Prostate gland (tissue), 2 donors: ENCODE data around the gene AGPAT1. TPM values are rescaled to one million over a fixed set of nuclear protein-coding genes. Genes with fewer than 3 reads are reported as not detected.
"Not testable (repeated sequence)": the region's sequence is repeated elsewhere in the genome, so short reads cannot be mapped to it uniquely, and the experiment has no call there.

Experiments
- DNase-seq: peaks from one replicate; pipeline ENCODE4 v3.0.0-alpha.2; 2019; ENCODE audit warnings: low spot score
- H3K27ac ChIP-seq, 2 donors: fragments of 200-600 bp; sonication (generic); 2 replicates each; pipeline ENCODE4 v1.5.1; 2017 to 2019
- H3K27me3 ChIP-seq: fragments of 200-600 bp; sonication (generic); replicated peaks from 2 replicates; pipeline ENCODE4 v1.5.1; 2019; ENCODE audit not compliant: insufficient read depth
- H3K36me3 ChIP-seq, 2 donors: fragments of 200-600 bp; sonication (generic); 1 replicate in 1 of 2; 2 replicates in 1 of 2; pipeline versions ENCODE4 v1.5.1 to v1.8.1; 2017 to 2019
- H3K4me1 ChIP-seq: fragments of 200-600 bp; sonication (generic); replicated peaks from 2 replicates; pipeline ENCODE4 v1.5.1; 2019
- H3K4me3 ChIP-seq, 2 donors: fragments of 200-600 bp; sonication (generic); 2 replicates each; pipeline ENCODE4 v1.5.1; 2017 to 2019
- H3K9me3 ChIP-seq: fragments of 200-600 bp; sonication (generic); 2 replicates; pipeline ENCODE4 v1.5.1; 2017
- POLR2A ChIP-seq: fragments of 450-650 bp; IDR thresholded peaks from one replicate; pipeline ENCODE4 v1.6.1; 2016; ENCODE audit warnings: antibody characterized with exemption, mild to moderate bottlenecking
- POLR2AphosphoS5 ChIP-seq: sonication (generic); formaldehyde crosslinking; IDR thresholded peaks from one replicate; pipeline ENCODE4 v1.6.1; 2017; ENCODE audit warnings: antibody characterized with exemption
- WGBS: methylation state at CpG from one replicate; pipeline ENCODE4 v1.1.5; 2018; 5-methylcytosine and 5-hydroxymethylcytosine counted together
- intact Hi-C: fragments of 100-400 bp; cut with DNase I; formaldehyde crosslinking; loops from one replicate; pipeline ENCODE4 v1.14.2; 2022
- total RNA-seq, 2 donors: library from RNA; depleted of rRNA; stranded (reverse); fragments of >200 nt; gene quantifications; one replicate each; pipeline ENCODE4 v1.1.0, GENCODE V29; 2016
- TF ChIP-seq, protein P1 (sequence below), 4 experiments: fragments of 200-600 bp in 2 of 4; fragments of 450-650 bp in 2 of 4; sonication (generic) in 2 of 4; IDR thresholded peaks; 1 replicate in 3 of 4; 2 replicates in 1 of 4; pipeline ENCODE4 v1.5.1; 2016 to 2019; ENCODE audit warnings: antibody characterized with exemption in 4 of 4, mild to moderate bottlenecking in 2 of 4, moderate library complexity in 2 of 4

AGPAT1 gene
- total RNA-seq, 2 donors from 2014 or later = 52.6 to 113 TPM

- TF ChIP-seq POLR2AphosphoS5 = peak; percentile 42
- H3K27me3 ChIP-seq, H3K9me3 ChIP-seq, intact Hi-C loops, H3K36me3 ChIP-seq, H3K4me3 ChIP-seq, H3K4me1 ChIP-seq: not testable (repeated sequence)
- 9% methylated on average over 11 of the region's 11 CpGs for WGBS
- peak; percentile 74 for DNase-seq
- peak overlapping the region; percentile 48 to 98 for H3K27ac ChIP-seq
These were observed 9.8 kb upstream of the AGPAT1 start for GRCh38 chr6:32185681-32186131.

GRCh38 chr6:32184084-32184640 is 8.3 kb upstream of the AGPAT1 start, which contains the start of gene AGER:
TSS of gene AGER (minus strand) at chr6:32184253. CDS start at chr6:32184222, 31 bp downstream.
- no peak for DNase-seq
- Histone ChIP-seq H3K27me3 (no peaks in the 10 kb centered on the region), H3K4me3 (no peak within 1 kb of the TSS), H3K4me1 (no peaks in the 10 kb centered on the region), H3K27ac (peak within 1 kb of the TSS; percentile 48 to 98), H3K9me3 (no peaks in the 10 kb centered on the region), H3K36me3 (peaks cover 0 to 5% of the 10 kb centered on the region in 2 donors)
- WGBS = 66% methylated on average over 6 of the region's 6 CpGs
- intact Hi-C loops = no loop called here
- TF ChIP-seq POLR2AphosphoS5 (no peak), POLR2A (no peak)
- TF ChIP-seq, protein P1, sequence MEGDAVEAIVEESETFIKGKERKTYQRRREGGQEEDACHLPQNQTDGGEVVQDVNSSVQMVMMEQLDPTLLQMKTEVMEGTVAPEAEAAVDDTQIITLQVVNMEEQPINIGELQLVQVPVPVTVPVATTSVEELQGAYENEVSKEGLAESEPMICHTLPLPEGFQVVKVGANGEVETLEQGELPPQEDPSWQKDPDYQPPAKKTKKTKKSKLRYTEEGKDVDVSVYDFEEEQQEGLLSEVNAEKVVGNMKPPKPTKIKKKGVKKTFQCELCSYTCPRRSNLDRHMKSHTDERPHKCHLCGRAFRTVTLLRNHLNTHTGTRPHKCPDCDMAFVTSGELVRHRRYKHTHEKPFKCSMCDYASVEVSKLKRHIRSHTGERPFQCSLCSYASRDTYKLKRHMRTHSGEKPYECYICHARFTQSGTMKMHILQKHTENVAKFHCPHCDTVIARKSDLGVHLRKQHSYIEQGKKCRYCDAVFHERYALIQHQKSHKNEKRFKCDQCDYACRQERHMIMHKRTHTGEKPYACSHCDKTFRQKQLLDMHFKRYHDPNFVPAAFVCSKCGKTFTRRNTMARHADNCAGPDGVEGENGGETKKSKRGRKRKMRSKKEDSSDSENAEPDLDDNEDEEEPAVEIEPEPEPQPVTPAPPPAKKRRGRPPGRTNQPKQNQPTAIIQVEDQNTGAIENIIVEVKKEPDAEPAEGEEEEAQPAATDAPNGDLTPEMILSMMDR (IDR thresholded peaks at IDR 0.05) = no peak

- TF ChIP-seq, protein P1 (IDR thresholded peaks at IDR 0.05) = no peak
- TF ChIP-seq POLR2AphosphoS5 = no peak
- TF ChIP-seq POLR2A = no peak
These were observed 7.7 kb upstream of the AGPAT1 start for GRCh38 chr6:32183483-32184083.

GRCh38 chr6:32183030-32183429 is 7.1 kb upstream of the AGPAT1 start:
- WGBS = 77% methylated on average over 3 of the region's 3 CpGs
- peaks cover 0 to 5% of the 10 kb centered on the region in 2 donors for H3K36me3 ChIP-seq
- H3K4me3 ChIP-seq = no peak overlapping the region
- intact Hi-C loops = no loop called here
- no peaks in the 10 kb centered on the region for H3K9me3 ChIP-seq
- TF ChIP-seq, protein P1 (IDR thresholded peaks at IDR 0.05) = no peak
- no peak for TF ChIP-seq POLR2A
- no peak for TF ChIP-seq POLR2AphosphoS5
- peak overlapping the region in 1 of 2 donors; percentile 19 for H3K27ac ChIP-seq
- no peaks in the 10 kb centered on the region for H3K4me1 ChIP-seq
- DNase-seq = no peak
- no peaks in the 10 kb centered on the region for H3K27me3 ChIP-seq

More at GRCh38 chr6:32183483-32184083, 7.7 kb upstream of the AGPAT1 start:
- peaks cover 0 to 5% of the 10 kb centered on the region in 2 donors for H3K36me3 ChIP-seq
- no peaks in the 10 kb centered on the region for H3K4me1 ChIP-seq
- H3K9me3 ChIP-seq = no peaks in the 10 kb centered on the region
- H3K27ac ChIP-seq = peak overlapping the region in 1 of 2 donors; percentile 19
- no peak overlapping the region for H3K4me3 ChIP-seq
- H3K27me3 ChIP-seq = no peaks in the 10 kb centered on the region
- intact Hi-C loops = no loop called here
- DNase-seq = no peak
- 87% methylated on average over 15 of the region's 15 CpGs for WGBS

GRCh38 chr6:32182555-32182981 is 6.7 kb upstream of the AGPAT1 start:
- no peak for DNase-seq
- TF ChIP-seq POLR2A = no peak
- TF ChIP-seq, protein P1 (IDR thresholded peaks at IDR 0.05) = no peak
- no peak for TF ChIP-seq POLR2AphosphoS5
- no peak overlapping the region for H3K27ac ChIP-seq
- intact Hi-C loops = no loop called here
- H3K9me3 ChIP-seq = no peaks in the 10 kb centered on the region
- WGBS = 83% methylated on average over 10 of the region's 10 CpGs
- H3K4me1 ChIP-seq = no peaks in the 10 kb centered on the region
- peaks cover 0 to 5% of the 10 kb centered on the region in 2 donors for H3K36me3 ChIP-seq
- no peaks in the 10 kb centered on the region for H3K27me3 ChIP-seq
- no peak overlapping the region for H3K4me3 ChIP-seq
